ENCODE data around the gene WDPCP. TPM values are rescaled to one million over a fixed set of nuclear protein-coding genes. Genes with fewer than 3 reads are reported as not detected.
"Not testable (repeated sequence)": the region's sequence is repeated elsewhere in the genome, so short reads cannot be mapped to it uniquely, and the experiment has no call there.

The WDPCP gene
- total RNA-seq, 5 donors from 2014 or later (not counting 1 experiment from before 2014, with no cell fraction given) = 8.5 to 19.0 (median 11.5) TPM

DNA sequence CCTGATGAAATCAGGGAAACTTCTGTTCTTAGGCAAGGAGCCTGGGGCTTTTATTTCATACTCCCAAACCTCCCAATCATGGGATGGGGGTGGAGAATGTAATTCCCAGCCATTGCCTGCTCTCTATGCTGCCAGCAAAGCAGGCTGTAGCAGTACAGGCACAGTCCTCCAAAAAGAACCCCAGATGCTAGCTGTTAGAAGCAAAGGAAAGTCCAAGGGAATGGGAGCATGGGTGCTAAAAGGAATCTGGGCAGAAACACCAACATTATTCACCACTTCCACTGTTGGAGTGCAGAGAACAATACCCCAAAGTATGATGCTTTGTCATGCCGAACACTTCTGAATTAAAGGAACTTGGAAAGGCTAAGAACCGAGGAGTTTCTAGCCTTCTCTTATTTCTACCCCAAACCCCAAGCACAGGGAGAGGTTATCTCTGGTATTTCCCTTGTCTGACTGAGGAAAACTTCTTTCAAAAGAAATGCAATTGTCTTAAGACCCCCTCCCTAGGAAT is 25.2 kb upstream of the WDPCP start:
- no peaks in the 10 kb centered on the region for H3K9me3 ChIP-seq
- H3K9me3 Mint-ChIP-seq = no peaks in the 10 kb centered on the region
- WGBS (ENCODE audit: insufficient coverage) = no CpG with 5 or more reads among the region's 2 CpGs
- H3K4me1 Mint-ChIP-seq = no peaks in the 10 kb centered on the region
- H3K27me3 ChIP-seq (replicated peaks in 1 of 2; ENCODE audit: control insufficient read depth in 2 of 2, extremely low read depth in 1 of 2, insufficient read depth in 2 of 2, low read length in 1 of 2) = no peaks in the 10 kb centered on the region
- ATAC-seq (replicated peaks in 1 of 4) (no peak), DNase-seq (no peak)
- H3K27ac ChIP-seq (ENCODE audit: low read length) = no peak overlapping the region
- no peak overlapping the region for H3K4me3 ChIP-seq (ENCODE audit: control insufficient read depth in 1 of 2, extremely low read depth in 1 of 2, low read length in 1 of 2)
- no peaks in the 10 kb centered on the region for H3K36me3 Mint-ChIP-seq
- peaks cover 1 to 16% of the 10 kb centered on the region in 2 donors for H3K27me3 Mint-ChIP-seq
- POLR2A ChIA-PET = no interaction called here
- no peak overlapping the region for H3K27ac Mint-ChIP-seq
- H3K4me1 ChIP-seq (ENCODE audit: control insufficient read depth in 1 of 2, extremely low read depth in 1 of 2, insufficient read depth in 2 of 2, low read length in 2 of 2) = no peaks in the 10 kb centered on the region
- no peak overlapping the region for H3K4me3 Mint-ChIP-seq
- H3K36me3 ChIP-seq (ENCODE audit: control insufficient read depth in 2 of 2, extremely low read depth in 1 of 2, insufficient read depth in 1 of 2, low read length in 1 of 2) = no peaks in the 10 kb centered on the region
- CTCF ChIA-PET = no interaction called here

DNA sequence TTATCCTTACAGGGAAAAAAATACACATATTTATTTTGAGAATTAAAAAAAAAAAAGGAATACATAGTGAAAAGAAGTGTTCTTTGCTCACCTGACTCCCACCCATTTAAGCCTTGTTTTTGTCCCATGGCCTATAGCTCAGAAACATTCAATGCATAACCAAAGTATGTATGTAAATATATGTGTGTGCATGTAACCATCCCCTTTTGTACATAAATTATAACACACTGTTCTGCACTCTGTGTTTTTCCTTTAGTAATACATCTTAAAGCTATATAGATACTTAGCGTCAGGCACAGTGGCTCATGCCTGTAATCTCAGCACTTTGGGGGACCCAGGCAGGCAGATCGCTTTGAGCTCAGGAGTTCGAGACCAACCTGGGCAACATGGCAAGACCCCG is 22.2 kb upstream of the WDPCP start:
- H3K27ac Mint-ChIP-seq = no peak overlapping the region

DNA sequence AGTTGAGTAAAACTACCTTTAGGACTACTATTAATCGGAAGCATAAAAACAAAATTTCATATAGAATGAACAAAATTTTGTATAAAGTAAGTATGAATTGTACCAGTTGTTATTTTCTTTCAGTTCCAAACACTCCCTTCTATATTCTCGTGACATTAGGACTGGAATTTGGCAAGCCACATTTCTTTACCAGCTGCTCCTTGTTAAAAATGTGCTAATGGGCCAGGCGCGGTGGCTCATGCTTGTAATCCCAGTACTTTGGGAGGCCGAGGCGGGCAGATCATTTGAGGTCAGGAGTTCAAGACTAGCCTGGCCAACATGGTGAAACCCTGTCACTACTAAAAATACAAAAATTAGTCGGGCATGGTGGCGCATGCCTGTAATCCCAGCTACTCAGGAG is 20.6 kb upstream of the WDPCP start:
- H3K27ac ChIP-seq (ENCODE audit: low read length); H3K4me3 ChIP-seq (ENCODE audit: control insufficient read depth in 1 of 2, extremely low read depth in 1 of 2, low read length in 1 of 2); ATAC-seq (replicated peaks in 1 of 4); H3K27ac Mint-ChIP-seq; H3K9me3 Mint-ChIP-seq; H3K4me1 Mint-ChIP-seq; H3K27me3 ChIP-seq (replicated peaks in 1 of 2; ENCODE audit: control insufficient read depth in 2 of 2, extremely low read depth in 1 of 2, insufficient read depth in 2 of 2, low read length in 1 of 2); H3K4me3 Mint-ChIP-seq; H3K4me1 ChIP-seq (ENCODE audit: control insufficient read depth in 1 of 2, extremely low read depth in 1 of 2, insufficient read depth in 2 of 2, low read length in 2 of 2); H3K27me3 Mint-ChIP-seq; DNase-seq; POLR2A ChIA-PET; H3K9me3 ChIP-seq; CTCF ChIA-PET: not testable (repeated sequence)
- 73% methylated on average over 5 of the region's 8 CpGs for WGBS (ENCODE audit: insufficient coverage)
- peaks cover 9 to 34% of the 10 kb centered on the region in 2 donors for H3K36me3 ChIP-seq (ENCODE audit: control insufficient read depth in 2 of 2, extremely low read depth in 1 of 2, insufficient read depth in 1 of 2, low read length in 1 of 2)
- H3K36me3 Mint-ChIP-seq = peaks cover 24% of the 10 kb centered on the region

More for the DNA sequence above, 22.2 kb upstream of the WDPCP start:
- Histone ChIP-seq H3K36me3 (ENCODE audit: control insufficient read depth in 2 of 2, extremely low read depth in 1 of 2, insufficient read depth in 1 of 2, low read length in 1 of 2) (peaks cover 9 to 17% of the 10 kb centered on the region in 2 donors), H3K27ac (ENCODE audit: low read length) (no peak overlapping the region), H3K9me3 (no peaks in the 10 kb centered on the region), H3K4me3 (ENCODE audit: control insufficient read depth in 1 of 2, extremely low read depth in 1 of 2, low read length in 1 of 2) (no peak overlapping the region), H3K4me1 (ENCODE audit: control insufficient read depth in 1 of 2, extremely low read depth in 1 of 2, insufficient read depth in 2 of 2, low read length in 2 of 2) (no peaks in the 10 kb centered on the region), H3K27me3 (replicated peaks in 1 of 2; ENCODE audit: control insufficient read depth in 2 of 2, extremely low read depth in 1 of 2, insufficient read depth in 2 of 2, low read length in 1 of 2) (no peaks in the 10 kb centered on the region)
- Mint-ChIP-seq H3K9me3 (no peaks in the 10 kb centered on the region), H3K4me1 (no peaks in the 10 kb centered on the region), H3K4me3 (no peak overlapping the region), H3K36me3 (peaks cover 14% of the 10 kb centered on the region), H3K27me3 (peaks cover 0 to 14% of the 10 kb centered on the region in 2 donors)
- ChIA-PET CTCF (interaction anchor here (0.7 to 1.1 kb wide), 2 partner anchors 9 to 19 kb away, joined by 3 to 5 read pairs; no protein-coding TSS in a partner anchor), POLR2A (no interaction called here)
- WGBS (ENCODE audit: insufficient coverage) = 100% methylated on average over 2 of the region's 4 CpGs
- no peak for ATAC-seq (replicated peaks in 1 of 4)
- DNase-seq = no peak

GRCh38 chr2:63604666-63605065 is 16.4 kb upstream of the WDPCP start:
- Histone ChIP-seq H3K36me3 (ENCODE audit: control insufficient read depth in 2 of 2, extremely low read depth in 1 of 2, insufficient read depth in 1 of 2, low read length in 1 of 2) (peaks cover 9 to 64% of the 10 kb centered on the region in 2 donors), H3K27ac (ENCODE audit: low read length) (no peak overlapping the region), H3K9me3 (no peaks in the 10 kb centered on the region), H3K4me1 (ENCODE audit: control insufficient read depth in 1 of 2, extremely low read depth in 1 of 2, insufficient read depth in 2 of 2, low read length in 2 of 2) (no peaks in the 10 kb centered on the region), H3K4me3 (ENCODE audit: control insufficient read depth in 1 of 2, extremely low read depth in 1 of 2, low read length in 1 of 2) (no peak overlapping the region), H3K27me3 (replicated peaks in 1 of 2; ENCODE audit: control insufficient read depth in 2 of 2, extremely low read depth in 1 of 2, insufficient read depth in 2 of 2, low read length in 1 of 2) (no peaks in the 10 kb centered on the region)
- Mint-ChIP-seq H3K9me3 (no peaks in the 10 kb centered on the region), H3K27me3 (no peaks in the 10 kb centered on the region), H3K36me3 (peaks cover 45% of the 10 kb centered on the region), H3K4me3 (no peak overlapping the region), H3K27ac (no peak overlapping the region), H3K4me1 (no peaks in the 10 kb centered on the region)
- ChIA-PET CTCF (no interaction called here), POLR2A (interaction anchor here in 1 of 2 donors (0.6 kb wide), 1 partner anchor 256 kb away, joined by 7 read pairs; no protein-coding TSS in a partner anchor)
- 97% methylated on average over 3 of the region's 4 CpGs for WGBS (ENCODE audit: insufficient coverage)
- ATAC-seq (replicated peaks in 1 of 4) (no peak), DNase-seq (no peak)

- no peak overlapping the region for H3K4me3 ChIP-seq (ENCODE audit: control insufficient read depth in 1 of 2, extremely low read depth in 1 of 2, low read length in 1 of 2)
- no peaks in the 10 kb centered on the region for H3K9me3 ChIP-seq
- ChIA-PET CTCF (interaction anchor here in 1 of 2 donors (0.8 kb wide), 1 partner anchor 9 kb away, joined by 3 read pairs; no protein-coding TSS in a partner anchor), POLR2A (interaction anchor here in 1 of 2 donors (0.7 kb wide), 1 partner anchor 8 kb away, joined by 3 read pairs; no protein-coding TSS in a partner anchor)
- 100% methylated on average over 1 of the region's 1 CpG for WGBS (ENCODE audit: insufficient coverage)
- peaks cover under 1 to 66% of the 10 kb centered on the region in 2 donors for H3K36me3 ChIP-seq (ENCODE audit: control insufficient read depth in 2 of 2, extremely low read depth in 1 of 2, insufficient read depth in 1 of 2, low read length in 1 of 2)
- ATAC-seq (replicated peaks in 1 of 4) (no peak), DNase-seq (no peak)
- H3K4me3 Mint-ChIP-seq = no peak overlapping the region
- peak overlapping the region in 1 of 2 donors; percentile 25 for H3K27ac Mint-ChIP-seq
- no peaks in the 10 kb centered on the region for H3K27me3 ChIP-seq (replicated peaks in 1 of 2; ENCODE audit: control insufficient read depth in 2 of 2, extremely low read depth in 1 of 2, insufficient read depth in 2 of 2, low read length in 1 of 2)
- H3K27me3 Mint-ChIP-seq = no peaks in the 10 kb centered on the region
- H3K27ac ChIP-seq (ENCODE audit: low read length) = no peak overlapping the region
- no peaks in the 10 kb centered on the region for H3K4me1 ChIP-seq (ENCODE audit: control insufficient read depth in 1 of 2, extremely low read depth in 1 of 2, insufficient read depth in 2 of 2, low read length in 2 of 2)
- H3K4me1 Mint-ChIP-seq = peaks cover 3 to 9% (median 6%) of the 10 kb centered on the region in 3 donors
- peaks cover 43% of the 10 kb centered on the region for H3K36me3 Mint-ChIP-seq
- H3K9me3 Mint-ChIP-seq = no peaks in the 10 kb centered on the region
Observed at GRCh38 chr2:63600881-63601460, 12.7 kb upstream of the WDPCP start.

- no peak overlapping the region for H3K27ac ChIP-seq (ENCODE audit: low read length)
- ATAC-seq (replicated peaks in 1 of 4) (no peak), DNase-seq (no peak)
- Mint-ChIP-seq H3K27ac (no peak overlapping the region), H3K4me1 (peaks cover 6 to 14% (median 11%) of the 10 kb centered on the region in 3 donors), H3K9me3 (no peaks in the 10 kb centered on the region), H3K36me3 (peaks cover 37% of the 10 kb centered on the region), H3K4me3 (no peak overlapping the region), H3K27me3 (no peaks in the 10 kb centered on the region)
- H3K4me3 ChIP-seq (ENCODE audit: control insufficient read depth in 1 of 2, extremely low read depth in 1 of 2, low read length in 1 of 2) = no peak overlapping the region
- ChIA-PET POLR2A (interaction anchor here in 1 of 2 donors (1.0 kb wide), 1 partner anchor 9 kb away, joined by 3 read pairs; no protein-coding TSS in a partner anchor), CTCF (no interaction called here)
- peaks cover 0 to 62% of the 10 kb centered on the region in 2 donors for H3K36me3 ChIP-seq (ENCODE audit: control insufficient read depth in 2 of 2, extremely low read depth in 1 of 2, insufficient read depth in 1 of 2, low read length in 1 of 2)
- no CpG with 5 or more reads among the region's 2 CpGs for WGBS (ENCODE audit: insufficient coverage)
- H3K9me3 ChIP-seq = no peaks in the 10 kb centered on the region
- H3K27me3 ChIP-seq (replicated peaks in 1 of 2; ENCODE audit: control insufficient read depth in 2 of 2, extremely low read depth in 1 of 2, insufficient read depth in 2 of 2, low read length in 1 of 2) = no peaks in the 10 kb centered on the region
- H3K4me1 ChIP-seq (ENCODE audit: control insufficient read depth in 1 of 2, extremely low read depth in 1 of 2, insufficient read depth in 2 of 2, low read length in 2 of 2) = no peaks in the 10 kb centered on the region
Observed at GRCh38 chr2:63598981-63599380, 10.7 kb upstream of the WDPCP start.

Data from T-cell (primary cell).